ENCODE data around the gene ARL15. TPM values are rescaled to one million over a fixed set of nuclear protein-coding genes. Genes with fewer than 3 reads are reported as not detected.
A peak's percentile ranks its signal among the peaks of the same experiment; 100 is the strongest.

ARL15 gene
- total RNA-seq, 2 donors from 2014 or later = 14.3 to 24.1 TPM

DNA sequence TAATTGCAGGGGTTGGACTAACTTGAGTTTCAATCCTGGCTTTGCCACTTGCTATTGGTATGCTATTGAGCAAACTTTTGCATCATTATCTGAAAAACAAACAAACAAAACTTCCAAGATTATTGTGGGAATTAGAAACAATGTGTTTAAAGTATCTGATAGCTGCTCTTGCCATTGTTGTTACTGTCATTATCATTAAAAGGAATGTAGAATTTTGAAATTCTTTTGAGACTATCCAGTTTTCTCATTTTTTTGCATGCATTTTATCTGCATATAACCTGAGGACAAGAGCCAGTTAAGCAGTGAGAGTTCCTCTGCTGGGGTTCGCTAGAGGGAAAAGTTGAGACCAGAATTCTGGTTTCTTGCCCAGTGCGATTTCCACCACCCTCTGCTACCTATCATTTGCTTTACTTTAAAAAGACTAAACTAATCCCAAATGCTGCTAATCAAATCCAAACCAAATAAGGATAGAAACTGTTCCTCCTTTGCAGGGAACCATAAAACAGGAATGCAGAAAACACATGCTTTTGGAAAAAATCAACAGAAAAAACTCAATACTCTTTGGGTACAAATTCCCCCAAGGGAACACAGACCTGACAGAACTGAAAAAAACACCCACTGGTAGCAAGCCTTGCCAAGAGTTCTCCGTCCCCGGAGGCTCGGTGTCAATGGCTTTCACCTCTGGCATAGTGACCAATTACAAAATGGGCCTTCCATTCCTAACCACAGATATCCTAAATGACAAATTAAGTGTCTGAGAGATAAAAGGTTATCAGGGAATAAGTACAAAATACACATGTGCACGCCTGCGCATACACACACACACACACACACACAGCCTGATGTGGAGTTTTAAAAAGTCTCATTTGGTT, 373.7 kb downstream of the ARL15 start:
- Histone ChIP-seq H3K36me3 (replicated peaks in 1 of 2; ENCODE audit: insufficient read depth in 1 of 2, low read depth in 2 of 2) (no peaks in the 10 kb centered on the region), H3K4me1 (no peaks in the 10 kb centered on the region), H3K27ac (no peak overlapping the region), H3K9me3 (no peaks in the 10 kb centered on the region), H3K27me3 (no peaks in the 10 kb centered on the region), H3K4me3 (no peak overlapping the region)
- ATAC-seq (no peak), DNase-seq (peak in 1 of 4 donors; percentile 3)
- intact Hi-C loops (cut with DNase I) = no loop called here
- TF ChIP-seq POLR2A (IDR thresholded peaks at IDR 0.05) = no peak
- TF ChIP-seq, protein P1, sequence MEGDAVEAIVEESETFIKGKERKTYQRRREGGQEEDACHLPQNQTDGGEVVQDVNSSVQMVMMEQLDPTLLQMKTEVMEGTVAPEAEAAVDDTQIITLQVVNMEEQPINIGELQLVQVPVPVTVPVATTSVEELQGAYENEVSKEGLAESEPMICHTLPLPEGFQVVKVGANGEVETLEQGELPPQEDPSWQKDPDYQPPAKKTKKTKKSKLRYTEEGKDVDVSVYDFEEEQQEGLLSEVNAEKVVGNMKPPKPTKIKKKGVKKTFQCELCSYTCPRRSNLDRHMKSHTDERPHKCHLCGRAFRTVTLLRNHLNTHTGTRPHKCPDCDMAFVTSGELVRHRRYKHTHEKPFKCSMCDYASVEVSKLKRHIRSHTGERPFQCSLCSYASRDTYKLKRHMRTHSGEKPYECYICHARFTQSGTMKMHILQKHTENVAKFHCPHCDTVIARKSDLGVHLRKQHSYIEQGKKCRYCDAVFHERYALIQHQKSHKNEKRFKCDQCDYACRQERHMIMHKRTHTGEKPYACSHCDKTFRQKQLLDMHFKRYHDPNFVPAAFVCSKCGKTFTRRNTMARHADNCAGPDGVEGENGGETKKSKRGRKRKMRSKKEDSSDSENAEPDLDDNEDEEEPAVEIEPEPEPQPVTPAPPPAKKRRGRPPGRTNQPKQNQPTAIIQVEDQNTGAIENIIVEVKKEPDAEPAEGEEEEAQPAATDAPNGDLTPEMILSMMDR (IDR thresholded peaks at IDR 0.05) = no peak
- WGBS, 2 donors = 67 to 75% methylated on average over 7 of the region's 7 CpGs

DNA sequence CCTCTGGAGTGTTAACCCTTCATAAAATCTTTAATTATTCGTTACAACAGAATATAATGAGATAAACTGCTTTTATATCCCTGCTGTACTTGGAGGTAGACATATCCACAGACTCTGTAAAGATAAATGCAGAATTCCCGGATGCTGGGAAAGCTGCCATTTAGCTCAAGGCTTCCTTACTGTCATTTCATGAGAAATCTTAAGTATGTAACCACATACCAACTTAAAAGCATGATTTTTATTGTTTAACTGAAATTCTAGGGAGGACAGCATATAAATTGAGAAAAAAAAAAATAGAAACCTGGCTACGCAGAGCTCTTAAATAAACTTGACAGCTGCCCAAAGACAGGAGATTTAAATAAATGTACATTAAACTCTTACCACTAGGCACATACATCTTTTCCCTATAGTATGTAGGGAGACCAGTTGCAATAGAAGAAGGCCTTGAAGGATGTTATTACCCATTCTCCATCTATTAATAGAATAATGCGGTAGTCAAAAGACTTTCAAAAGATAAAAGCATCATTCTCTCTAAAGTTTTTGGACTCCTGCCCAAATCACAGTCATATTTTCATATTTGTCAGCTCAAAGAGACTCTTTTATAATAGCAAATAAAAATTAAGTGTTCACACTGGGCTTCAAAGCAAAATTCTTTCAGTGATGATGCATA, 376.1 kb downstream of the ARL15 start:
- Histone ChIP-seq H3K4me3 (no peak overlapping the region), H3K4me1 (no peaks in the 10 kb centered on the region), H3K27me3 (no peaks in the 10 kb centered on the region), H3K36me3 (replicated peaks in 1 of 2; ENCODE audit: insufficient read depth in 1 of 2, low read depth in 2 of 2) (no peaks in the 10 kb centered on the region), H3K9me3 (no peaks in the 10 kb centered on the region), H3K27ac (no peak overlapping the region)
- no peak for ATAC-seq
- WGBS, 2 donors = 83 to 84% methylated on average over 4 of the region's 4 CpGs
- intact Hi-C loops (cut with DNase I) = no loop called here
- TF ChIP-seq, protein P1 (IDR thresholded peaks at IDR 0.05) = no peak
- no peak for TF ChIP-seq POLR2A (IDR thresholded peaks at IDR 0.05)
- no peak for DNase-seq

DNA sequence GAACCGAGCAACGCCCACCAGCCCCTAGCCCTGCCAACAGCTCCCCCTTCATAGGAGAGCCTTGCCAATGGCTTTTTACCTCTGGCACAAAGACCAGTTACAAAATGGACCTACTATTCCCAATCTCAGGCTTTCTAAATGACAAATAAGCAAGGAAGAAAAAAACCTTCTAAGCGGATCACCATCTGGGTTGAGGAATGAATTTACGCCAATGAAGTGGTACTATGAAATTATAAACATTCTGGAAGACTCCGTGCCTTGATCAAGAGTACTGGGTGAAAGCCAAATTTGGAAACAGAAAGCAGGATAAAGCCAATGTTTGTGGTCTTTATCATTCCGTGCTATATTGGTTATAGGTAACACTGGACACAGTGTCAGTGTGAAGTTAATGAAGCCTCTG, 378.0 kb downstream of the ARL15 start:
- no peaks in the 10 kb centered on the region for H3K27me3 ChIP-seq
- 96% methylated on average over 6 of the region's 6 CpGs for WGBS, 2 donors
- intact Hi-C loops (cut with DNase I) = no loop called here
- H3K36me3 ChIP-seq (replicated peaks in 1 of 2; ENCODE audit: insufficient read depth in 1 of 2, low read depth in 2 of 2) = no peaks in the 10 kb centered on the region
- no peak overlapping the region for H3K27ac ChIP-seq
- no peak overlapping the region for H3K4me3 ChIP-seq
- no peak for TF ChIP-seq POLR2A (IDR thresholded peaks at IDR 0.05)
- TF ChIP-seq, protein P1 (IDR thresholded peaks at IDR 0.05) = no peak
- ATAC-seq (no peak), DNase-seq (no peak)
- H3K4me1 ChIP-seq = no peaks in the 10 kb centered on the region
- H3K9me3 ChIP-seq = no peaks in the 10 kb centered on the region

DNA sequence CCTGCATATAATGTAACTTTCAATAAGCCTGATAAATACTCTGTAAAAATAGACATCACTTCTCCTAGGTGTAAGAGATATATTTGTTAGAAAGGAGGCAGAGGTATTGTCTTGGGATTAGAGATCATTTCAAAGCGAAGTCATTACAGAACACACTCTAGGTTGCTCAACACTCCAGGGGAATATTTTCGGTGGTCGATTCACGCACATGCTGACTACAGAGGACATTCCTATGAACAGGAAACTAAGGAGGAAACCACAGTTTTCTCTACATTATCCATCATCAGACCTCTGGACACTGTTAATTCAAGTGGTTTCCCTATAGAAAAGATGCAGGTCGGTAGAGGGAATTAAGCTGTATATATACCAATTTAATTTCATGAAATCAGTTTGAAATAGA, 379.9 kb downstream of the ARL15 start:
- WGBS, 2 donors = 56 to 69% methylated on average over 5 of the region's 5 CpGs
- H3K27me3 ChIP-seq = no peaks in the 10 kb centered on the region
- intact Hi-C loops (cut with DNase I) = no loop called here
- DNase-seq (no peak), ATAC-seq (no peak)
- no peak overlapping the region for H3K4me3 ChIP-seq
- no peaks in the 10 kb centered on the region for H3K4me1 ChIP-seq
- no peaks in the 10 kb centered on the region for H3K9me3 ChIP-seq
- no peaks in the 10 kb centered on the region for H3K36me3 ChIP-seq (replicated peaks in 1 of 2; ENCODE audit: insufficient read depth in 1 of 2, low read depth in 2 of 2)
- TF ChIP-seq, protein P1 (IDR thresholded peaks at IDR 0.05) = no peak
- no peak for TF ChIP-seq POLR2A (IDR thresholded peaks at IDR 0.05)
- no peak overlapping the region for H3K27ac ChIP-seq
